HCT116 (cell line): ENCODE data around the gene PFKFB2. TPM values are rescaled to one million over a fixed set of nuclear protein-coding genes. Genes with fewer than 3 reads are reported as not detected.

ENCODE experiments used
- ATAC-seq: fragments of 200-7000 bp; cut with Tn5 transposase; 2 replicates; pipeline ENCODE4 v1.9.1; 2020; ENCODE audit warnings: mild to moderate bottlenecking, moderate library complexity
- BruUV-seq: library from RNA; stranded (reverse); fragments of 400-500 nt; replicated peaks from 2 replicates; lab custom pipeline; 2021; lab: Mats Ljungman, UMichigan
- CTCF ChIA-PET: fragments of 300-600 bp; sonication (Branson Sonifier 250); formaldehyde crosslinking; loops from one replicate; lab custom pipeline; 2021; ENCODE audit warnings: antibody characterized with exemption; lab: Charles Lee
- POLR2A ChIA-PET: fragments of 300-600, 350-600 bp; sonication (Branson Sonifier 250); formaldehyde crosslinking; loops from one replicate; lab custom pipeline; 2021; ENCODE audit warnings: antibody characterized with exemption; lab: Charles Lee
- RAD21 ChIA-PET, 2 experiments: fragments of 300-600 bp; sonication (Branson Sonifier 250); formaldehyde crosslinking; loops; one replicate each; lab custom pipeline; 2023; ENCODE audit warnings: low total read pairs in 2 of 2; ENCODE audit not compliant: uncharacterized antibody in 2 of 2, unreplicated experiment in 2 of 2, low non-redundant PET in 1 of 2; lab: Charles Lee
- DNase-seq: peaks from one replicate; pipeline ENCODE4 v3.0.0-alpha.2; 2010; ENCODE audit warnings: low read depth, low spot score
- H2AFZ ChIP-seq: fragments of 200-600 bp; shearing (Covaris generic), sonication (generic); 2 replicates; pipeline ENCODE4 v1.6.1; 2017; ENCODE audit warnings: low read depth, mixed run types, mixed read lengths, antibody characterized with exemption, low read length; ENCODE audit not compliant: poor library complexity, severe bottlenecking
- H3K27ac ChIP-seq: 2 replicates; pipeline ENCODE4 v1.5.1; 2012; ENCODE audit warnings: low read depth, low read length
- H3K27me3 ChIP-seq: fragments of 200-600 bp; sonication (generic); 2 replicates; pipeline ENCODE4 v1.6.1; 2016; ENCODE audit warnings: mixed run types, low read length, mixed read lengths; ENCODE audit not compliant: insufficient read depth
- H3K36me3 ChIP-seq, 2 experiments: fragments of 200-500 bp in 1 of 2; fragments of 200-600 bp in 1 of 2; sonication (Bioruptor generic) in 1 of 2; sonication (generic) in 1 of 2; 2 replicates each; pipeline versions ENCODE4 v1.5.1 to v1.6.1; 2014 to 2016; ENCODE audit warnings: low read length in 2 of 2, inconsistent platforms in 1 of 2, mixed read lengths in 1 of 2, mixed run types in 1 of 2; ENCODE audit not compliant: insufficient read depth in 2 of 2, control insufficient read depth in 1 of 2
- H3K4me1 ChIP-seq, 2 experiments: fragments of 200-600 bp in 1 of 2; sonication (generic) in 1 of 2; 2 replicates each; pipeline versions ENCODE4 v1.5.1 to v1.6.1; 2012 to 2017; ENCODE audit warnings: low read length in 2 of 2, inconsistent platforms in 1 of 2, mild to moderate bottlenecking in 1 of 2, mixed read lengths in 1 of 2, mixed run types in 1 of 2, moderate library complexity in 1 of 2; ENCODE audit not compliant: insufficient read depth in 2 of 2, control insufficient read depth in 1 of 2
- H3K4me2 ChIP-seq: fragments of 200-600 bp; sonication (generic); 2 replicates; pipeline ENCODE4 v1.6.1; 2017; ENCODE audit warnings: mixed run types, low read length, mixed read lengths
- H3K4me3 ChIP-seq, 2 experiments: fragments of 200-600 bp in 1 of 2; sonication (generic) in 1 of 2; replicated peaks in 1 of 2; 2 replicates each; pipeline ENCODE4 v1.5.1; 2011 to 2016; ENCODE audit warnings: low read length in 2 of 2, control low read depth in 1 of 2, low read depth in 1 of 2, mild to moderate bottlenecking in 1 of 2, mixed read lengths in 1 of 2, mixed run types in 1 of 2
- H3K79me2 ChIP-seq: fragments of 200-600 bp; sonication (generic); 2 replicates; pipeline ENCODE4 v1.6.1; 2017; ENCODE audit warnings: mild to moderate bottlenecking, mixed run types, low read length, moderate library complexity, mixed read lengths; ENCODE audit not compliant: insufficient read depth
- H3K9ac ChIP-seq: fragments of 200-600 bp; sonication (generic); 2 replicates; pipeline ENCODE4 v1.6.1; 2016; ENCODE audit warnings: low read length, mixed read lengths
- H3K9me2 ChIP-seq: fragments of 200-600 bp; sonication (generic), shearing (Covaris generic); 2 replicates; pipeline ENCODE4 v1.6.1; 2017; ENCODE audit warnings: mixed run types, mild to moderate bottlenecking, moderate library complexity; ENCODE audit not compliant: insufficient read depth
- H3K9me3 ChIP-seq, 2 experiments: fragments of 200-500 bp in 1 of 2; fragments of 200-600 bp in 1 of 2; sonication (Bioruptor generic) in 1 of 2; sonication (generic) in 1 of 2; 2 replicates each; pipeline ENCODE4 v1.6.1; 2014 to 2017; ENCODE audit warnings: low read length in 2 of 2, mixed read lengths in 2 of 2, inconsistent platforms in 1 of 2, low read depth in 1 of 2, mild to moderate bottlenecking in 1 of 2, mixed run types in 1 of 2, moderate library complexity in 1 of 2; ENCODE audit not compliant: control insufficient read depth in 1 of 2, insufficient read depth in 1 of 2
- H4K20me1 ChIP-seq: fragments of 200-600 bp; sonication (generic), shearing (Covaris generic); 2 replicates; pipeline ENCODE4 v1.6.1; 2017; ENCODE audit warnings: mixed run types, mild to moderate bottlenecking, moderate library complexity; ENCODE audit not compliant: insufficient read depth
- CBX3 ChIP-seq: IDR thresholded peaks from 2 replicates; pipeline ENCODE4 v1.6.1; 2012; ENCODE audit warnings: low read depth
- CEBPB ChIP-seq: IDR thresholded peaks from 2 replicates; pipeline ENCODE4 v1.6.1; 2012; ENCODE audit warnings: low read depth
- CTCF ChIP-seq, 3 experiments: fragments of 200-600 bp in 1 of 3; sonication (generic) in 1 of 3; IDR thresholded peaks in 2 of 3; conservative IDR thresholded peaks in 1 of 3; 2 replicates each; pipeline ENCODE4 v1.5.1; 2012 to 2017; ENCODE audit warnings: low read depth in 2 of 3, low read length in 2 of 3, antibody characterized with exemption in 1 of 3, borderline replicate concordance in 1 of 3, control low read depth in 1 of 3, mild to moderate bottlenecking in 1 of 3, mixed read lengths in 1 of 3, mixed run types in 1 of 3, moderate library complexity in 1 of 3; ENCODE audit not compliant: insufficient read depth in 1 of 3
- EGR1 ChIP-seq: IDR thresholded peaks from 2 replicates; pipeline ENCODE4 v1.6.1; 2012; ENCODE audit warnings: low read depth
- ELF1 ChIP-seq: IDR thresholded peaks from 2 replicates; pipeline ENCODE4 v1.6.1; 2012; ENCODE audit warnings: low read depth, borderline replicate concordance
- EZH2phosphoT487 ChIP-seq: fragments of 200-600 bp; IDR thresholded peaks from 2 replicates; pipeline ENCODE4 v1.6.1; 2018; ENCODE audit warnings: antibody characterized with exemption, borderline replicate concordance
- JUND ChIP-seq: IDR thresholded peaks from 2 replicates; pipeline ENCODE4 v1.6.1; 2012
- MAX ChIP-seq: IDR thresholded peaks from 2 replicates; pipeline ENCODE4 v1.6.1; 2012
- RAD21 ChIP-seq: IDR thresholded peaks from 2 replicates; pipeline ENCODE4 v1.6.1; 2012; ENCODE audit warnings: low read depth, mild to moderate bottlenecking
- SIN3A ChIP-seq: IDR thresholded peaks from 2 replicates; pipeline ENCODE4 v1.6.1; 2012; ENCODE audit warnings: low read depth
- SRF ChIP-seq: IDR thresholded peaks from 2 replicates; pipeline ENCODE4 v1.6.1; 2012; ENCODE audit warnings: low read depth
- YY1 ChIP-seq: IDR thresholded peaks from 2 replicates; pipeline ENCODE4 v1.6.1; 2011; ENCODE audit warnings: low read length, low read depth, moderate library complexity, mild to moderate bottlenecking; ENCODE audit not compliant: insufficient replicate concordance; ENCODE audit errors: extremely low read depth
- ZBTB33 ChIP-seq: IDR thresholded peaks from 2 replicates; pipeline ENCODE4 v1.6.1; 2011; ENCODE audit warnings: mild to moderate bottlenecking, low read length, moderate library complexity; ENCODE audit not compliant: insufficient replicate concordance; ENCODE audit errors: extremely low read depth
- ZFX ChIP-seq: fragments of 450-650 bp; IDR thresholded peaks from 2 replicates; pipeline ENCODE4 v1.6.1; 2017
- ZNF274 ChIP-seq: fragments of 200-500 bp; sonication (Bioruptor generic); IDR thresholded peaks from 2 replicates; pipeline ENCODE4 v1.6.1; 2014; ENCODE audit warnings: mild to moderate bottlenecking, low read depth, low read length, inconsistent platforms
- intact Hi-C: fragments of 100-400 bp; cut with micrococcal nuclease; formaldehyde crosslinking; loops from 2 replicates; pipeline ENCODE4 v1.10.0; 2022
- total RNA-seq: library from RNA; stranded (reverse); gene quantifications from one replicate; pipeline ENCODE4 v1.2.1, GENCODE V29; 2021; ENCODE audit not compliant: unreplicated experiment

Gene PFKFB2
- total RNA-seq, 1 experiment from 2014 or later, result 13.9 TPM

- Histone ChIP-seq H3K4me3 (no peak overlapping the region), H2AFZ (no peak overlapping the region), H3K79me2 (peaks cover 3% of the 10 kb centered on the region; the same call in 1 of the 2 replicates), H3K36me3 (no peaks in the 10 kb centered on the region), H3K9ac (no peak overlapping the region), H3K4me2 (peak overlapping the region; percentile 68), H3K9me2 (no peaks in the 10 kb centered on the region), H3K27ac (no peak overlapping the region), H3K9me3 (no peaks in the 10 kb centered on the region), H3K27me3 (no peaks in the 10 kb centered on the region), H4K20me1 (no peaks in the 10 kb centered on the region), H3K4me1 (peaks cover 50 to 100% of the 10 kb centered on the region in 2 experiments)
- ChIA-PET RAD21 (no interaction called here), POLR2A (interaction anchor here (1.3 to 1.5 kb wide), 2 partner anchors 22 to 23 kb away, joined by 3 to 5 read pairs; partner anchors contain the start of gene PFKFB2), CTCF (no interaction called here)
- intact Hi-C loops, result no loop called here
- no peak for TF ChIP-seq CTCF (IDR thresholded peaks at IDR 0.05 in 2 of 3, conservative IDR thresholded peaks at IDR 0.05 in 1 of 3; ENCODE audit: borderline replicate concordance in 1 of 3, insufficient read depth in 1 of 3, low read depth in 2 of 3, low read length in 2 of 3)
- no peak for TF ChIP-seq EZH2phosphoT487
- TF ChIP-seq JUND, result no peak
- TF ChIP-seq ZFX, result no peak
- TF ChIP-seq CEBPB, result no peak
- no peak for TF ChIP-seq MAX
- TF ChIP-seq YY1, result no peak
- no peak for TF ChIP-seq EGR1
- TF ChIP-seq ZNF274, result no peak
- no peak for TF ChIP-seq ZBTB33
- TF ChIP-seq SIN3A, result no peak
- no peak for TF ChIP-seq SRF
- no peak for TF ChIP-seq RAD21
- TF ChIP-seq CBX3, result no peak
- no peak for TF ChIP-seq ELF1
- BruUV-seq, result no TSS peak
- ATAC-seq, result no peak
- no peak for DNase-seq
Observed at GRCh38 chr1:207029701-207030521, 23.2 kb upstream of the PFKFB2 start.
